K562 (cell line): ENCODE measurements around the gene SEPTIN12. TPM values are rescaled to one million over a fixed set of nuclear protein-coding genes. Genes with fewer than 3 reads are reported as not detected.

ENCODE experiments used
- CREM ChIP-seq: IDR thresholded peaks from 2 replicates; pipeline ENCODE4 v1.6.1; 2014; ENCODE audit warnings: antibody characterized with exemption, low read depth
- FIP1L1 ChIP-seq: fragments of 200-400 bp; formaldehyde crosslinking; IDR thresholded peaks from 2 replicates; pipeline ENCODE4 v1.6.1; 2018; ENCODE audit warnings: mild to moderate bottlenecking, low read depth, low read length; ENCODE audit not compliant: poor library complexity, severe bottlenecking
- FOS ChIP-seq: IDR thresholded peaks from 3 replicates; pipeline ENCODE4 v1.6.1; 2011; ENCODE audit not compliant: insufficient read length; ENCODE audit errors: extremely low read depth
- GABPB1 ChIP-seq: sonication (generic); formaldehyde crosslinking; IDR thresholded peaks from 2 replicates; pipeline ENCODE4 v1.8.0; 2022; ENCODE audit warnings: mild to moderate bottlenecking, missing genetic modification reagents
- GATAD2A ChIP-seq: fragments of 450-650 bp; IDR thresholded peaks from 2 replicates; pipeline ENCODE4 v1.6.1; 2017
- HMG20A ChIP-seq: fragments of 450-650 bp; formaldehyde crosslinking; conservative IDR thresholded peaks from 2 replicates; pipeline ENCODE4 v1.4.0; 2020; ENCODE audit warnings: mild to moderate bottlenecking, mixed read lengths
- HMGN3 ChIP-seq: IDR thresholded peaks from 2 replicates; pipeline ENCODE4 v1.6.1; 2011; ENCODE audit warnings: borderline replicate concordance, low read depth, mild to moderate bottlenecking, mixed read lengths, low read length; ENCODE audit not compliant: insufficient read length; ENCODE audit errors: extremely low read depth
- MAZ ChIP-seq, 2 experiments: fragments of 450-650 bp in 1 of 2; sonication (generic) in 1 of 2; formaldehyde crosslinking; IDR thresholded peaks in 1 of 2; conservative IDR thresholded peaks in 1 of 2; 2 replicates each; pipeline versions ENCODE4 v1.4.0 to v1.5.0; 2020; ENCODE audit warnings: mild to moderate bottlenecking in 1 of 2, missing genetic modification reagents in 1 of 2
- MXI1 ChIP-seq: IDR thresholded peaks from 2 replicates; pipeline ENCODE4 v1.6.1; 2011; ENCODE audit warnings: low read depth, mild to moderate bottlenecking, improper control_type of control experiment, low read length
- NR2C1 ChIP-seq, 2 experiments: fragments of 450-650 bp; IDR thresholded peaks; 2 replicates each; pipeline ENCODE4 v1.6.1; 2017; ENCODE audit warnings: mild to moderate bottlenecking in 2 of 2, antibody characterized with exemption in 1 of 2, inconsistent platforms in 1 of 2, missing compliant biosample characterization in 1 of 2, missing genetic modification characterization in 1 of 2
- PHF20 ChIP-seq: fragments of 450-650 bp; IDR thresholded peaks from 2 replicates; pipeline ENCODE4 v1.6.1; 2018; ENCODE audit not compliant: partially characterized antibody
- POLR2B ChIP-seq: fragments of 450-650 bp; IDR thresholded peaks from 2 replicates; pipeline ENCODE4 v1.6.1; 2018; ENCODE audit warnings: low read depth; ENCODE audit not compliant: partially characterized antibody
- SIX5 ChIP-seq, 2 experiments: IDR thresholded peaks; 2 replicates each; pipeline ENCODE4 v1.6.1; 2011; ENCODE audit warnings: low read length in 2 of 2, borderline replicate concordance in 1 of 2, low read depth in 1 of 2, mild to moderate bottlenecking in 1 of 2, moderate library complexity in 1 of 2; ENCODE audit not compliant: insufficient read depth in 1 of 2
- ZNF764 ChIP-seq: fragments of 250-450 bp; sonication (Bioruptor Pico); IDR thresholded peaks from 2 replicates; pipeline ENCODE4 v1.4.0; 2020; ENCODE audit warnings: low read depth, mild to moderate bottlenecking, moderate library complexity
- polyA plus RNA-seq, 8 experiments: library from polyadenylated mRNA; depleted of rRNA in 4 of 8; stranded (reverse) in 5 of 8; unstranded in 3 of 8; fragments of >200 nt; fragmentation: Nextera tagmentation in 2 of 8; fragmentation: Illumina TruSeq in 1 of 8; extraction: Ambion mirVana in 2 of 8; extraction: Trizol in 1 of 8; gene quantifications; 2 replicates each; pipeline versions ENCODE4 v1.2.1 to v1.2.3, GENCODE V29; 2011 to 2014; ENCODE audit warnings: inconsistent platforms in 1 of 8, missing spikeins in 1 of 8
- total RNA-seq, 7 experiments: library from RNA; depleted of rRNA in 6 of 7; stranded (reverse); fragments of >200 nt in 6 of 7; fragmentation: Illumina TruSeq in 2 of 7; extraction: Trizol in 2 of 7; gene quantifications; 2 replicates each; pipeline versions ENCODE4 v1.2.1 to v1.2.3, GENCODE V29; 2011 to 2021; ENCODE audit warnings: low replicate concordance in 1 of 7
- TF ChIP-seq, protein P1 (sequence below): fragments of 250-450 bp; sonication (Bioruptor Pico); IDR thresholded peaks from 2 replicates; pipeline ENCODE4 v1.9.0; 2021; ENCODE audit warnings: mild to moderate bottlenecking, inconsistent platforms
- TF ChIP-seq, protein P2 (sequence below): fragments of 450-650 bp; IDR thresholded peaks from 2 replicates; pipeline ENCODE4 v1.7.1; 2018; ENCODE audit warnings: mild to moderate bottlenecking, low read depth; ENCODE audit not compliant: partially characterized antibody
- TF ChIP-seq, protein P3 (sequence below): sonication (generic); formaldehyde crosslinking; IDR thresholded peaks from 2 replicates; pipeline ENCODE4 v1.9.0; 2022; ENCODE audit warnings: mild to moderate bottlenecking, missing genetic modification reagents
- TF ChIP-seq, protein P4 (sequence below), 2 experiments: fragments of 450-650 bp in 1 of 2; IDR thresholded peaks; 2 replicates each; pipeline ENCODE4 v1.6.1; 2011 to 2017; ENCODE audit warnings: low read depth in 2 of 2, antibody characterized with exemption in 1 of 2, borderline replicate concordance in 1 of 2, low read length in 1 of 2, mild to moderate bottlenecking in 1 of 2, mixed read lengths in 1 of 2; ENCODE audit not compliant: control insufficient read depth in 1 of 2

Gene SEPTIN12
- total and polyA plus RNA-seq, 9 of the 15 experiments (the other 6 are each of a cell fraction or from before 2014, with no cell fraction given) = not detected

DNA sequence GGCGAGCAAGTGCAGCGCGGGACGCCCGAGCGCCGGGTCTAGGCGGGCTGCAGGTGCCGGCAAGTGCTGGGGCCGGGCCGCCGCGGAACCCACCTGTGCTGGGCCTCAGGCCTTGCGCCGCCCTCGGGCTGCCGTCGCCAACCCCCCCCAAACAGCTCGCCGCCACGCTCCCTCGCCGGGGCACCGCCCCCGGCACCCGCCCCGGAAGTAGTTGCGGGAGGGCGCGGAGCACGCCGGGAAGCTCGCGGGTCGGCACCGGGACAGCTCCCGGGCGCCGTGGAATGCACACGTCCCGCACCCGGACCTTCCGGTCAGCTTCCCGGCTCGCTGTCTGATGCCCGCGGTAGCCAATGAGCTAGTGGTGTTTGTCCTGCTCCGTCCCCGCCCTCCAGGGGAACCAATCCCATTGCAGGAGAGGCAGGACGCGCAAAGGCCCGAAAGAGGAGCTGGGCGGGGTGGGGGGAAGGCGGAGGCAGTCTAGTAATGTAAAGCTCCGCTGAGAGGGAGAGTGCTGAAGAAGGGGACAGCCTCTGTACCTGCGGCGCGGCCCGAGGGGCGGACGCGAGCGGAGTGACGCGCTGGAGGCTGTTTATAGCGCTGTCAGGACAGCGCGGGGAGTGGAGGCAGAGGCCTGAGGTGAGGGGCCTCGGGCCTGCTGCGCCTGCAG, 53.9 kb downstream of the SEPTIN12 start, which contains the start of the genes ANKS3 and DNAAF8 (continued):
- TF ChIP-seq CREM (peak; percentile 78), NR2C1 (IDR thresholded peaks at IDR 0.05) (peak; percentile 98), NR2C1 (tag; IDR thresholded peaks at IDR 0.05) (peak; percentile 98), FIP1L1 (peak; percentile 40), ZNF764 (CRISPR knock-in tag) (no peak), GABPB1 (peak; percentile 98), GATAD2A (peak; percentile 60; the same call in 1 of the 2 replicates), MXI1 (peak; percentile 82), MAZ (CRISPR knock-in tag; conservative IDR thresholded peaks at IDR 0.05 in 1 of 2, IDR thresholded peaks at IDR 0.05 in 1 of 2) (peak; percentile 85 to 86), POLR2B (no peak), SIX5 (IDR thresholded peaks at IDR 0.05; ENCODE audit: borderline replicate concordance in 1 of 2, insufficient read depth in 1 of 2, low read depth in 1 of 2, low read length in 2 of 2) (peak; percentile 30 to 41; a peak in 3 of 4 replicates), PHF20 (peak; percentile 63), HMG20A (CRISPR knock-in tag) (no peak), HMGN3 (peak; percentile 68), FOS (peak; percentile 81)
- TF ChIP-seq, protein P1, sequence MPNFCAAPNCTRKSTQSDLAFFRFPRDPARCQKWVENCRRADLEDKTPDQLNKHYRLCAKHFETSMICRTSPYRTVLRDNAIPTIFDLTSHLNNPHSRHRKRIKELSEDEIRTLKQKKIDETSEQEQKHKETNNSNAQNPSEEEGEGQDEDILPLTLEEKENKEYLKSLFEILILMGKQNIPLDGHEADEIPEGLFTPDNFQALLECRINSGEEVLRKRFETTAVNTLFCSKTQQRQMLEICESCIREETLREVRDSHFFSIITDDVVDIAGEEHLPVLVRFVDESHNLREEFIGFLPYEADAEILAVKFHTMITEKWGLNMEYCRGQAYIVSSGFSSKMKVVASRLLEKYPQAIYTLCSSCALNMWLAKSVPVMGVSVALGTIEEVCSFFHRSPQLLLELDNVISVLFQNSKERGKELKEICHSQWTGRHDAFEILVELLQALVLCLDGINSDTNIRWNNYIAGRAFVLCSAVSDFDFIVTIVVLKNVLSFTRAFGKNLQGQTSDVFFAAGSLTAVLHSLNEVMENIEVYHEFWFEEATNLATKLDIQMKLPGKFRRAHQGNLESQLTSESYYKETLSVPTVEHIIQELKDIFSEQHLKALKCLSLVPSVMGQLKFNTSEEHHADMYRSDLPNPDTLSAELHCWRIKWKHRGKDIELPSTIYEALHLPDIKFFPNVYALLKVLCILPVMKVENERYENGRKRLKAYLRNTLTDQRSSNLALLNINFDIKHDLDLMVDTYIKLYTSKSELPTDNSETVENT = peak; percentile 56
- TF ChIP-seq, protein P2, sequence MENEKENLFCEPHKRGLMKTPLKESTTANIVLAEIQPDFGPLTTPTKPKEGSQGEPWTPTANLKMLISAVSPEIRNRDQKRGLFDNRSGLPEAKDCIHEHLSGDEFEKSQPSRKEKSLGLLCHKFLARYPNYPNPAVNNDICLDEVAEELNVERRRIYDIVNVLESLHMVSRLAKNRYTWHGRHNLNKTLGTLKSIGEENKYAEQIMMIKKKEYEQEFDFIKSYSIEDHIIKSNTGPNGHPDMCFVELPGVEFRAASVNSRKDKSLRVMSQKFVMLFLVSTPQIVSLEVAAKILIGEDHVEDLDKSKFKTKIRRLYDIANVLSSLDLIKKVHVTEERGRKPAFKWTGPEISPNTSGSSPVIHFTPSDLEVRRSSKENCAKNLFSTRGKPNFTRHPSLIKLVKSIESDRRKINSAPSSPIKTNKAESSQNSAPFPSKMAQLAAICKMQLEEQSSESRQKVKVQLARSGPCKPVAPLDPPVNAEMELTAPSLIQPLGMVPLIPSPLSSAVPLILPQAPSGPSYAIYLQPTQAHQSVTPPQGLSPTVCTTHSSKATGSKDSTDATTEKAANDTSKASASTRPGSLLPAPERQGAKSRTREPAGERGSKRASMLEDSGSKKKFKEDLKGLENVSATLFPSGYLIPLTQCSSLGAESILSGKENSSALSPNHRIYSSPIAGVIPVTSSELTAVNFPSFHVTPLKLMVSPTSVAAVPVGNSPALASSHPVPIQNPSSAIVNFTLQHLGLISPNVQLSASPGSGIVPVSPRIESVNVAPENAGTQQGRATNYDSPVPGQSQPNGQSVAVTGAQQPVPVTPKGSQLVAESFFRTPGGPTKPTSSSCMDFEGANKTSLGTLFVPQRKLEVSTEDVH = peak; percentile 76
- TF ChIP-seq, protein P3, sequence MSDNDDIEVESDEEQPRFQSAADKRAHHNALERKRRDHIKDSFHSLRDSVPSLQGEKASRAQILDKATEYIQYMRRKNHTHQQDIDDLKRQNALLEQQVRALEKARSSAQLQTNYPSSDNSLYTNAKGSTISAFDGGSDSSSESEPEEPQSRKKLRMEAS (CRISPR knock-in tag) = peak; percentile 72
- TF ChIP-seq, protein P4, sequence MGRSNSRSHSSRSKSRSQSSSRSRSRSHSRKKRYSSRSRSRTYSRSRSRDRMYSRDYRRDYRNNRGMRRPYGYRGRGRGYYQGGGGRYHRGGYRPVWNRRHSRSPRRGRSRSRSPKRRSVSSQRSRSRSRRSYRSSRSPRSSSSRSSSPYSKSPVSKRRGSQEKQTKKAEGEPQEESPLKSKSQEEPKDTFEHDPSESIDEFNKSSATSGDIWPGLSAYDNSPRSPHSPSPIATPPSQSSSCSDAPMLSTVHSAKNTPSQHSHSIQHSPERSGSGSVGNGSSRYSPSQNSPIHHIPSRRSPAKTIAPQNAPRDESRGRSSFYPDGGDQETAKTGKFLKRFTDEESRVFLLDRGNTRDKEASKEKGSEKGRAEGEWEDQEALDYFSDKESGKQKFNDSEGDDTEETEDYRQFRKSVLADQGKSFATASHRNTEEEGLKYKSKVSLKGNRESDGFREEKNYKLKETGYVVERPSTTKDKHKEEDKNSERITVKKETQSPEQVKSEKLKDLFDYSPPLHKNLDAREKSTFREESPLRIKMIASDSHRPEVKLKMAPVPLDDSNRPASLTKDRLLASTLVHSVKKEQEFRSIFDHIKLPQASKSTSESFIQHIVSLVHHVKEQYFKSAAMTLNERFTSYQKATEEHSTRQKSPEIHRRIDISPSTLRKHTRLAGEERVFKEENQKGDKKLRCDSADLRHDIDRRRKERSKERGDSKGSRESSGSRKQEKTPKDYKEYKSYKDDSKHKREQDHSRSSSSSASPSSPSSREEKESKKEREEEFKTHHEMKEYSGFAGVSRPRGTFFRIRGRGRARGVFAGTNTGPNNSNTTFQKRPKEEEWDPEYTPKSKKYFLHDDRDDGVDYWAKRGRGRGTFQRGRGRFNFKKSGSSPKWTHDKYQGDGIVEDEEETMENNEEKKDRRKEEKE (IDR thresholded peaks at IDR 0.05; ENCODE audit: borderline replicate concordance in 1 of 2, control insufficient read depth in 1 of 2, low read depth in 2 of 2, low read length in 1 of 2) = 0 out of 4 replicates have a peak, but pooled peaks of 1 of the 2 experiments have one; percentile 25
